MM.1S (cell line): ENCODE results near the gene E2F6.

Source experiments
- EZH2 ChIP-seq: fragments of 300-600 bp; sonication (generic); optimal IDR thresholded peaks from 2 replicates; pipeline ENCODE3; 2017; ENCODE audit warnings: low read depth, mild to moderate bottlenecking, antibody characterized with exemption, low read length, mixed read lengths
- TF ChIP-seq, protein P1 (sequence below): fragments of 300-600 bp; sonication (generic); IDR thresholded peaks from 2 replicates; pipeline ENCODE4 v1.5.1; 2016; ENCODE audit warnings: antibody characterized with exemption, low read length, mixed read lengths

DNA sequence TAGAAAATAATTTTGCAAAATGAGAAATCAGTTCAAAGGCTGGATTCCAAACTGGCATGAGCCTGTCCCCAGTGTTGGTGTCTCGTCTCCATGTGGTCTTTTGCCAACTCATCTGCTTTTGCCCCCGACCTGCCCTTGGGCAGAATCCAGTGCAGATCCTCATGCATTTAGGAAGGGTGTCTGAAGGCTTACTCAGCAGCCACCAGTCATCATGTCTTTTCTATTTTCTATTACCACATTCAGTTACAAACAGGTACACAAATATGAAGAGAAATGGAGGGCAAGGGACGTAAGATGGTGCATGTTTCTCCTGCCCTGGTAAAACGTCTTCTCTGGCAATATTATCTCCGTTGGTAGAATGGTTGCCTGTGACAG, 43.5 kb downstream of the E2F6 start:
- TF ChIP-seq, protein P1, sequence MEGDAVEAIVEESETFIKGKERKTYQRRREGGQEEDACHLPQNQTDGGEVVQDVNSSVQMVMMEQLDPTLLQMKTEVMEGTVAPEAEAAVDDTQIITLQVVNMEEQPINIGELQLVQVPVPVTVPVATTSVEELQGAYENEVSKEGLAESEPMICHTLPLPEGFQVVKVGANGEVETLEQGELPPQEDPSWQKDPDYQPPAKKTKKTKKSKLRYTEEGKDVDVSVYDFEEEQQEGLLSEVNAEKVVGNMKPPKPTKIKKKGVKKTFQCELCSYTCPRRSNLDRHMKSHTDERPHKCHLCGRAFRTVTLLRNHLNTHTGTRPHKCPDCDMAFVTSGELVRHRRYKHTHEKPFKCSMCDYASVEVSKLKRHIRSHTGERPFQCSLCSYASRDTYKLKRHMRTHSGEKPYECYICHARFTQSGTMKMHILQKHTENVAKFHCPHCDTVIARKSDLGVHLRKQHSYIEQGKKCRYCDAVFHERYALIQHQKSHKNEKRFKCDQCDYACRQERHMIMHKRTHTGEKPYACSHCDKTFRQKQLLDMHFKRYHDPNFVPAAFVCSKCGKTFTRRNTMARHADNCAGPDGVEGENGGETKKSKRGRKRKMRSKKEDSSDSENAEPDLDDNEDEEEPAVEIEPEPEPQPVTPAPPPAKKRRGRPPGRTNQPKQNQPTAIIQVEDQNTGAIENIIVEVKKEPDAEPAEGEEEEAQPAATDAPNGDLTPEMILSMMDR: no peak
- TF ChIP-seq EZH2: no peak
